DOHH2 (cell line): ENCODE data around the gene TSPAN5.

Source experiments
- H3F3A ChIP-seq: fragments of 200-600 bp; sonication (generic), shearing (Covaris generic); 2 replicates; pipeline ENCODE4 v1.6.0; 2016; ENCODE audit warnings: antibody characterized with exemption, mild to moderate bottlenecking; ENCODE audit not compliant: control insufficient read depth, insufficient read depth
- H3K27ac ChIP-seq: fragments of 200-600 bp; sonication (generic); 2 replicates; pipeline ENCODE4 v1.5.1; 2014; ENCODE audit warnings: low read depth, mild to moderate bottlenecking, low read length, moderate library complexity
- H3K27me3 ChIP-seq: fragments of 200-600 bp; sonication (generic); 2 replicates; pipeline ENCODE4 v1.6.1; 2014; ENCODE audit warnings: mild to moderate bottlenecking, low read length, mixed read lengths; ENCODE audit not compliant: control insufficient read depth
- H3K36me3 ChIP-seq: fragments of 200-600 bp; sonication (generic); 2 replicates; pipeline ENCODE4 v1.6.1; 2014; ENCODE audit warnings: mild to moderate bottlenecking, low read length, moderate library complexity, mixed read lengths; ENCODE audit not compliant: control insufficient read depth
- H3K4me1 ChIP-seq: fragments of 200-600 bp; sonication (generic); 2 replicates; pipeline ENCODE4 v1.6.1; 2014; ENCODE audit warnings: mild to moderate bottlenecking, low read length, mixed read lengths; ENCODE audit not compliant: control insufficient read depth
- H3K4me2 ChIP-seq: fragments of 200-600 bp; sonication (generic); 2 replicates; pipeline ENCODE4 v1.6.0; 2014; ENCODE audit warnings: mild to moderate bottlenecking, low read length, moderate library complexity
- H3K4me3 ChIP-seq: fragments of 200-600 bp; sonication (generic); 2 replicates; pipeline ENCODE4 v1.5.1; 2014; ENCODE audit warnings: mild to moderate bottlenecking, low read length, mixed read lengths
- H3K79me2 ChIP-seq: fragments of 200-600 bp; sonication (generic); 2 replicates; pipeline ENCODE4 v1.6.1; 2014; ENCODE audit warnings: mild to moderate bottlenecking, low read length, mixed read lengths; ENCODE audit not compliant: control insufficient read depth
- H3K9me2 ChIP-seq: fragments of 200-600 bp; sonication (generic); replicated peaks from 2 replicates; pipeline ENCODE4 v1.6.1; 2014; ENCODE audit warnings: mild to moderate bottlenecking, low read length, mixed read lengths; ENCODE audit not compliant: control insufficient read depth
- H3K9me3 ChIP-seq: fragments of 200-600 bp; sonication (generic); 2 replicates; pipeline ENCODE4 v1.6.1; 2014; ENCODE audit warnings: antibody characterized with exemption, low read length, mixed read lengths; ENCODE audit not compliant: control insufficient read depth, insufficient read depth
- H4K20me1 ChIP-seq: fragments of 200-600 bp; sonication (generic); 2 replicates; pipeline ENCODE4 v1.6.0; 2014; ENCODE audit warnings: low read depth, mild to moderate bottlenecking, antibody characterized with exemption, low read length, moderate library complexity; ENCODE audit not compliant: control insufficient read depth, insufficient read depth
- CTCF ChIP-seq: fragments of 200-600 bp; sonication (generic); IDR thresholded peaks from one replicate; pipeline ENCODE4 v1.5.1; 2014; ENCODE audit warnings: antibody characterized with exemption, mild to moderate bottlenecking, low read depth, low read length; ENCODE audit not compliant: poor library complexity, severe bottlenecking
- EZH2phosphoT487 ChIP-seq: fragments of 200-600 bp; sonication (generic); IDR thresholded peaks from 2 replicates; pipeline ENCODE4 v1.6.1; 2017; ENCODE audit warnings: borderline replicate concordance, mild to moderate bottlenecking, antibody characterized with exemption, low read length, moderate library complexity, mixed read lengths

TSPAN5 gene

GRCh38 chr4:98571161-98571786, 87.1 kb downstream of the TSPAN5 start:
- no peaks in the 10 kb centered on the region for H3K36me3 ChIP-seq
- no peaks in the 10 kb centered on the region for H3K79me2 ChIP-seq
- no peaks in the 10 kb centered on the region for H3K27me3 ChIP-seq
- H3K9me2 ChIP-seq, result no peaks in the 10 kb centered on the region
- no peak overlapping the region for H3K27ac ChIP-seq
- no peaks in the 10 kb centered on the region for H3K4me1 ChIP-seq
- H3K4me3 ChIP-seq, result no peak overlapping the region
- TF ChIP-seq EZH2phosphoT487 (no peak), CTCF (no peak)
- H3F3A ChIP-seq, result no peaks in the 10 kb centered on the region
- H3K9me3 ChIP-seq, result no peaks in the 10 kb centered on the region
- no peak overlapping the region for H3K4me2 ChIP-seq
- no peaks in the 10 kb centered on the region for H4K20me1 ChIP-seq

- Histone ChIP-seq H3K4me3 (no peak overlapping the region), H3K4me2 (no peak overlapping the region), H3K79me2 (no peaks in the 10 kb centered on the region), H3K9me3 (no peaks in the 10 kb centered on the region), H3K27me3 (no peaks in the 10 kb centered on the region), H4K20me1 (no peaks in the 10 kb centered on the region), H3K27ac (no peak overlapping the region), H3K9me2 (no peaks in the 10 kb centered on the region), H3F3A (no peaks in the 10 kb centered on the region), H3K36me3 (no peaks in the 10 kb centered on the region), H3K4me1 (no peaks in the 10 kb centered on the region)
- no peak for TF ChIP-seq CTCF
- no peak for TF ChIP-seq EZH2phosphoT487
Observed at GRCh38 chr4:98570151-98570797, 88.1 kb downstream of the TSPAN5 start.

- H3F3A ChIP-seq, result no peaks in the 10 kb centered on the region
- H3K36me3 ChIP-seq, result no peaks in the 10 kb centered on the region
Observed at GRCh38 chr4:98568941-98569663, 89.3 kb downstream of the TSPAN5 start.

More at GRCh38 chr4:98568941-98569663, 89.3 kb downstream of the TSPAN5 start:
- no peak for TF ChIP-seq CTCF
- no peak for TF ChIP-seq EZH2phosphoT487
- H3K27ac ChIP-seq, result no peak overlapping the region
- no peak overlapping the region for H3K4me2 ChIP-seq
- no peak overlapping the region for H3K4me3 ChIP-seq
- H4K20me1 ChIP-seq, result no peaks in the 10 kb centered on the region
- no peaks in the 10 kb centered on the region for H3K79me2 ChIP-seq
- no peaks in the 10 kb centered on the region for H3K9me2 ChIP-seq
- no peaks in the 10 kb centered on the region for H3K9me3 ChIP-seq
- no peaks in the 10 kb centered on the region for H3K27me3 ChIP-seq
- H3K4me1 ChIP-seq, result no peaks in the 10 kb centered on the region
